Activated naive CD4-positive, alpha-beta T cell treated with anti-CD3 and anti-CD28 coated beads, Interleukin-2, amount 50 U/mL, for 16 hours (primary cell): ENCODE results near the gene C12orf75.

Source experiments
- DNase-seq: peaks from one replicate; pipeline ENCODE4 v3.0.0-alpha.2; 2020

Gene C12orf75

DNA sequence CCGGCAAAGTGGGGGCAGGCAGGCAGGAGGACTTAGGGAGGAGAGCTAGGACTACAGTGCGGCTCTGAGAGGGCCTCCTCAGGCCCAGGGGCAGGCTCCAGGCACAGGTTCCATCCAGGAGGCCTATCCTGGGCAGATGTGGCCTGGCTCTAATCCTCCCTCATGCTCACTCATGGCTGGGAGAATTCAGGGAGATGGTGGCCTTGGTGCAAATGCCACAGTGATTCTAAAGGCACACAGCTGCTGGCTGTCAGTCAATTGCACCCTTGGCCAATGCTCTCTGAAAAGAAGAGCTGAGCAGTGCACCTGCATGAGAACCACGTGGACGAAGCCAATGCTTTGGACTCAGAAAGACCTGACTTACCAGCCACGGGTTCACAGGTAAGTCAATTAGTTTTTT lies 89.6 kb downstream of the C12orf75 start:
- DNase-seq, result no peak

DNA sequence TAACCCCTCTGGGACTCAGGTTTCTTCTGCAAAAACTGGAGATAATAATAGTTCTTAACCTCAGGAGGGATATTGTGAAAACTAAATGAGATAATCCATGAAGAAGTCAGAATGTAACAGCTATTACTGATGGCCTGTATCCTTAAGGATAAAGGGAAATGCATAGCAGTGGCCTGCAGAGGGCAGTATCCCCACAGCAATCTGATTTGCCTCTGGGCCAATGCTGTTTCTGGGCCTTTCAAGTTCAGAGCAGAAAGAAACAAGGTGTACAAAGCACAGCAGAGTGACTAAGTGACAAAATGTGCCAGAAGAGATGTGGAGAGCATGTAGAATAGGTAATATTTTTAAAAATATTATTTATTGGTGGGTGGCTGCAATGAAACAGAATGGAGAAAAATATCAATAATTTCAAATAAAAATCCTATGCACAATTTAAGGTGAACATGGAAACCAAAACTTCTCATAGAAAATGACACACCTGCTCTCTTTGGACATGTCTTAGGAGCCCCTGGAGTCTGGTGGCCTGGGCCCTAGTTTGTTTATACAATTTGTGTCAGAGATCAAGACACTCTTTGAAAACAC lies 90.3 kb downstream of the C12orf75 start:
- DNase-seq, result peak; percentile 59
